Right ventricle myocardium superior (tissue), 1 donor: ENCODE data around the gene SLC1A3. TPM values are rescaled to one million over a fixed set of nuclear protein-coding genes. Genes with fewer than 3 reads are reported as not detected.

Experiments used
- ATAC-seq: fragments of 200-7000 bp; cut with Tn5 transposase; one replicate; pipeline ENCODE4 v1.9.1; 2020; ENCODE audit warnings: mild to moderate bottlenecking; ENCODE audit not compliant: poor library complexity
- DNase-seq: peaks from one replicate; pipeline ENCODE4 v3.0.0-alpha.2; 2020
- intact Hi-C: fragments of 100-400 bp; cut with DNase I; formaldehyde crosslinking; loops from one replicate; pipeline ENCODE4 v1.11.2; 2022
- total RNA-seq: library from RNA; stranded (reverse); fragmentation: NEBNext Ultra II Directional; extraction: Animal tissue kit (Norgen Biotek cat#: 25700); gene quantifications from one replicate; pipeline ENCODE4 v1.2.1, GENCODE V29; 2021
- donor health status: DM: no; HTN: yes; CAD: no; lungs with severe emphysema.

SLC1A3 gene
- total RNA-seq, 1 donor from 2014 or later, result 93.8 TPM

GRCh38 chr5:36667824-36668223, 61.4 kb downstream of the SLC1A3 start:
- intact Hi-C loops, result no loop called here
- DNase-seq (no peak), ATAC-seq (no peak)

- ATAC-seq (peak; percentile 69), DNase-seq (no peak)
- intact Hi-C loops, result no loop called here
Measured at GRCh38 chr5:36669015-36669651, 62.7 kb downstream of the SLC1A3 start.

- intact Hi-C loops, result no loop called here
- ATAC-seq, result no peak
- no peak for DNase-seq
Measured at GRCh38 chr5:36670548-36670947, 64.1 kb downstream of the SLC1A3 start.

- intact Hi-C loops, result no loop called here
Measured at GRCh38 chr5:36675282-36675681, 68.9 kb downstream of the SLC1A3 start.

GRCh38 chr5:36679221-36679989, 73.0 kb downstream of the SLC1A3 start:
- ATAC-seq, result no peak
- DNase-seq, result no peak
- intact Hi-C loops, result no loop called here

More at GRCh38 chr5:36675282-36675681, 68.9 kb downstream of the SLC1A3 start:
- DNase-seq (no peak), ATAC-seq (no peak)

GRCh38 chr5:36680066-36680465, 73.7 kb downstream of the SLC1A3 start:
- intact Hi-C loops, result no loop called here
- DNase-seq (peak; percentile 81), ATAC-seq (peak; percentile 55)

GRCh38 chr5:36681711-36682110, 75.3 kb downstream of the SLC1A3 start:
- intact Hi-C loops, result no loop called here
- no peak for DNase-seq
- no peak for ATAC-seq

- DNase-seq (no peak), ATAC-seq (no peak)
- intact Hi-C loops, result no loop called here
Measured at GRCh38 chr5:36682499-36682898, 76.1 kb downstream of the SLC1A3 start.

- DNase-seq (peak; percentile 74), ATAC-seq (peak; percentile 56)
- intact Hi-C loops, result no loop called here
Measured at GRCh38 chr5:36683821-36684434, 77.5 kb downstream of the SLC1A3 start.

- no peak for ATAC-seq
- no peak for DNase-seq
- intact Hi-C loops, result no loop called here
Measured at GRCh38 chr5:36685631-36686288, 79.4 kb downstream of the SLC1A3 start.

GRCh38 chr5:36686881-36687280, 80.5 kb downstream of the SLC1A3 start:
- DNase-seq (no peak), ATAC-seq (no peak)
- intact Hi-C loops, result no loop called here

GRCh38 chr5:36688722-36689121, 82.3 kb downstream of the SLC1A3 start:
- ATAC-seq (no peak), DNase-seq (no peak)
- intact Hi-C loops, result no loop called here

- DNase-seq, result no peak
- no peak for ATAC-seq
- intact Hi-C loops, result no loop called here
Measured at GRCh38 chr5:36689225-36689624, 82.8 kb downstream of the SLC1A3 start.

GRCh38 chr5:36690041-36690961, 83.9 kb downstream of the SLC1A3 start:
- DNase-seq, result peak; percentile 90
- intact Hi-C loops, result loop anchor here (5.0 to 10.0 kb wide), 2 partner anchors 83 to 186 kb away; partner anchors contain the start of gene SLC1A3
- ATAC-seq, result peak; percentile 78

GRCh38 chr5:36691226-36691625, 84.8 kb downstream of the SLC1A3 start:
- intact Hi-C loops, result loop anchor here (5.0 to 10.0 kb wide), 2 partner anchors 84 to 186 kb away; partner anchors contain the start of gene SLC1A3
- no peak for DNase-seq
- ATAC-seq, result no peak

- intact Hi-C loops, result loop anchor here (2.0 to 10.0 kb wide), 3 partner anchors 85 to 277 kb away; partner anchors contain the start of gene SLC1A3
- DNase-seq, result no peak
- peak; percentile 39 for ATAC-seq
Measured at GRCh38 chr5:36691696-36692371, 85.4 kb downstream of the SLC1A3 start.
